ENCODE results near the gene CREG1. TPM values are rescaled to one million over a fixed set of nuclear protein-coding genes. Genes with fewer than 3 reads are reported as not detected.

Gene CREG1
- total RNA-seq, 1 experiment from 2014 or later, result 69.3 TPM

- CTCF ChIA-PET, result no interaction called here
- H3K9me3 Mint-ChIP-seq (ENCODE audit: low read depth, unreplicated experiment), result no peaks in the 10 kb centered on the region
- H3K4me1 Mint-ChIP-seq (ENCODE audit: low read depth, unreplicated experiment), result no peaks in the 10 kb centered on the region
- TF ChIP-seq CTCF (IDR thresholded peaks at IDR 0.05; ENCODE audit: unreplicated experiment), result no peak
- no TSS peak for BruUV-seq (replicated peaks)
- H3K27me3 Mint-ChIP-seq (ENCODE audit: unreplicated experiment), result peaks cover 72% of the 10 kb centered on the region
- no peak for DNase-seq
- H3K27ac Mint-ChIP-seq (ENCODE audit: unreplicated experiment), result no peak overlapping the region
- H3K36me3 Mint-ChIP-seq (ENCODE audit: insufficient read depth, unreplicated experiment), result no peaks in the 10 kb centered on the region
- intact Hi-C loops (cut with micrococcal nuclease; ENCODE audit: unreplicated experiment), result no loop called here
- no peak overlapping the region for H3K4me3 Mint-ChIP-seq (ENCODE audit: low read depth, unreplicated experiment)
Measured at GRCh38 chr1:167582722-167583121, 29.2 kb upstream of the CREG1 start.

- peaks cover 72% of the 10 kb centered on the region for H3K27me3 Mint-ChIP-seq (ENCODE audit: unreplicated experiment)
- H3K27ac Mint-ChIP-seq (ENCODE audit: unreplicated experiment), result no peak overlapping the region
- no peak for TF ChIP-seq CTCF (IDR thresholded peaks at IDR 0.05; ENCODE audit: unreplicated experiment)
- no peaks in the 10 kb centered on the region for H3K9me3 Mint-ChIP-seq (ENCODE audit: low read depth, unreplicated experiment)
- no peak for DNase-seq
- H3K36me3 Mint-ChIP-seq (ENCODE audit: insufficient read depth, unreplicated experiment), result no peaks in the 10 kb centered on the region
- H3K4me3 Mint-ChIP-seq (ENCODE audit: low read depth, unreplicated experiment), result no peak overlapping the region
- CTCF ChIA-PET, result no interaction called here
- intact Hi-C loops (cut with micrococcal nuclease; ENCODE audit: unreplicated experiment), result no loop called here
- no TSS peak for BruUV-seq (replicated peaks)
- H3K4me1 Mint-ChIP-seq (ENCODE audit: low read depth, unreplicated experiment), result no peaks in the 10 kb centered on the region
Measured at GRCh38 chr1:167582064-167582463, 28.5 kb upstream of the CREG1 start.

- TF ChIP-seq CTCF (IDR thresholded peaks at IDR 0.05; ENCODE audit: unreplicated experiment), result no peak
- H3K9me3 Mint-ChIP-seq (ENCODE audit: low read depth, unreplicated experiment), result no peaks in the 10 kb centered on the region
- no peak overlapping the region for H3K27ac Mint-ChIP-seq (ENCODE audit: unreplicated experiment)
- H3K4me1 Mint-ChIP-seq (ENCODE audit: low read depth, unreplicated experiment), result no peaks in the 10 kb centered on the region
- intact Hi-C loops (cut with micrococcal nuclease; ENCODE audit: unreplicated experiment), result no loop called here
- CTCF ChIA-PET, result interaction anchor here (1.3 kb wide), 1 partner anchor 15 kb away, joined by 5 read pairs; no protein-coding TSS in a partner anchor
- H3K27me3 Mint-ChIP-seq (ENCODE audit: unreplicated experiment), result peaks cover 86% of the 10 kb centered on the region
- no TSS peak for BruUV-seq (replicated peaks)
- no peaks in the 10 kb centered on the region for H3K36me3 Mint-ChIP-seq (ENCODE audit: insufficient read depth, unreplicated experiment)
- H3K4me3 Mint-ChIP-seq (ENCODE audit: low read depth, unreplicated experiment), result no peak overlapping the region
- no peak for DNase-seq
Measured at GRCh38 chr1:167579986-167580385, 26.4 kb upstream of the CREG1 start.

GRCh38 chr1:167578939-167579521 is 25.5 kb upstream of the CREG1 start:
- intact Hi-C loops (cut with micrococcal nuclease; ENCODE audit: unreplicated experiment), result no loop called here
- no peaks in the 10 kb centered on the region for H3K4me1 Mint-ChIP-seq (ENCODE audit: low read depth, unreplicated experiment)
- no peaks in the 10 kb centered on the region for H3K9me3 Mint-ChIP-seq (ENCODE audit: low read depth, unreplicated experiment)
- DNase-seq, result no peak
- BruUV-seq (replicated peaks), result no TSS peak
- TF ChIP-seq CTCF (IDR thresholded peaks at IDR 0.05; ENCODE audit: unreplicated experiment), result no peak
- H3K4me3 Mint-ChIP-seq (ENCODE audit: low read depth, unreplicated experiment), result no peak overlapping the region
- H3K36me3 Mint-ChIP-seq (ENCODE audit: insufficient read depth, unreplicated experiment), result no peaks in the 10 kb centered on the region
- CTCF ChIA-PET, result interaction anchor here (1.3 kb wide), 1 partner anchor 14 kb away, joined by 5 read pairs; no protein-coding TSS in a partner anchor
- no peak overlapping the region for H3K27ac Mint-ChIP-seq (ENCODE audit: unreplicated experiment)
- H3K27me3 Mint-ChIP-seq (ENCODE audit: unreplicated experiment), result peaks cover 82% of the 10 kb centered on the region

Data from Calu3 (cell line).